H1 (cell line): ENCODE measurements around the gene ANAPC16. TPM values are rescaled to one million over a fixed set of nuclear protein-coding genes. Genes with fewer than 3 reads are reported as not detected.

Experiments
- CTCF ChIA-PET: fragments of 300-600 bp; sonication (Branson Sonifier 250); formaldehyde crosslinking; loops from one replicate; lab custom pipeline; 2021; ENCODE audit not compliant: partially characterized antibody; lab: Charles Lee
- POLR2A ChIA-PET: fragments of 300-600 bp; sonication (Branson Sonifier 250); formaldehyde crosslinking; loops from one replicate; lab custom pipeline; 2021; ENCODE audit warnings: inconsistent platforms; ENCODE audit not compliant: partially characterized antibody; lab: Charles Lee
- DNase-seq, 2 experiments: peaks; one replicate each; pipeline versions ENCODE4 v3.0.0 to v3.0.0-alpha.2; 2010 to 2022; ENCODE audit warnings: low spot score in 2 of 2, low read depth in 1 of 2, mixed read lengths in 1 of 2
- FAIRE-seq: peaks from 2 replicates; lab custom pipeline; 2011; peaks lifted over from hg19 to GRCh38; lab: Jason Lieb, UNC
- H2AFZ ChIP-seq: 2 replicates; pipeline ENCODE4 v1.8.1; 2012; ENCODE audit warnings: low read length, inconsistent platforms
- H2AK5ac ChIP-seq: 2 replicates; pipeline ENCODE4 v1.6.1; 2013; ENCODE audit warnings: low read depth, low read length
- H2BK120ac ChIP-seq: replicated peaks from 2 replicates; pipeline ENCODE3; 2013; ENCODE audit warnings: low read depth, low read length, inconsistent platforms
- H2BK12ac ChIP-seq: 2 replicates; pipeline ENCODE4 v1.6.1; 2013; ENCODE audit warnings: low read depth, low read length
- H2BK15ac ChIP-seq: 2 replicates; pipeline ENCODE4 v1.6.1; 2013; ENCODE audit warnings: low read length
- H2BK20ac ChIP-seq: 2 replicates; pipeline ENCODE4 v1.6.1; 2013; ENCODE audit warnings: low read length
- H2BK5ac ChIP-seq: 2 replicates; pipeline ENCODE4 v1.6.1; 2013; ENCODE audit warnings: low read depth, low read length
- H3K14ac ChIP-seq: 2 replicates; pipeline ENCODE4 v1.6.1; 2013; ENCODE audit warnings: inconsistent platforms; ENCODE audit not compliant: insufficient read length
- H3K18ac ChIP-seq: 2 replicates; pipeline ENCODE4 v1.6.1; 2013; ENCODE audit warnings: low read length; ENCODE audit errors: extremely low read depth
- H3K23ac ChIP-seq: 2 replicates; pipeline ENCODE4 v1.6.1; 2013; ENCODE audit warnings: inconsistent platforms; ENCODE audit not compliant: insufficient read length
- H3K23me2 ChIP-seq: 2 replicates; pipeline ENCODE4 v1.6.1; 2013; ENCODE audit warnings: low read depth, low read length
- H3K27ac ChIP-seq: 2 replicates; pipeline ENCODE4 v1.6.1; 2011; ENCODE audit warnings: low read depth, low read length, inconsistent platforms
- H3K27me3 ChIP-seq, 4 experiments: replicated peaks in 1 of 4; 1 replicate in 1 of 4; 2 replicates in 3 of 4; pipeline versions ENCODE4 v1.6.1 to v1.8.1; 2011 to 2013; ENCODE audit warnings: low read length in 3 of 4, mild to moderate bottlenecking in 3 of 4, inconsistent platforms in 2 of 4, mixed read lengths in 2 of 4, moderate library complexity in 1 of 4; ENCODE audit not compliant: control insufficient read depth in 3 of 4, insufficient read depth in 3 of 4; ENCODE audit errors: extremely low read depth in 1 of 4
- H3K36me3 ChIP-seq, 4 experiments: 2 replicates each; pipeline versions ENCODE4 v1.6.1 to v1.8.1; 2011 to 2013; ENCODE audit warnings: mild to moderate bottlenecking in 4 of 4, low read length in 3 of 4, moderate library complexity in 2 of 4, control low read depth in 1 of 4, inconsistent platforms in 1 of 4; ENCODE audit not compliant: insufficient read depth in 4 of 4, control insufficient read depth in 2 of 4
- H3K4ac ChIP-seq: replicated peaks from 2 replicates; pipeline ENCODE3; 2013; ENCODE audit warnings: low read length, low read depth, mixed read lengths, inconsistent platforms; ENCODE audit not compliant: insufficient read length
- H3K4me1 ChIP-seq, 4 experiments: replicated peaks in 1 of 4; 1 replicate in 1 of 4; 2 replicates in 3 of 4; pipeline versions ENCODE4 v1.6.1 to v1.8.1; 2011 to 2013; ENCODE audit warnings: low read length in 3 of 4, inconsistent platforms in 2 of 4, mixed read lengths in 1 of 4; ENCODE audit not compliant: insufficient read depth in 4 of 4, control insufficient read depth in 3 of 4
- H3K4me2 ChIP-seq, 2 experiments: 2 replicates each; pipeline versions ENCODE4 v1.6.1 to v1.8.1; 2011 to 2013; ENCODE audit warnings: low read depth in 2 of 2, low read length in 2 of 2, control low read depth in 1 of 2, inconsistent platforms in 1 of 2, mild to moderate bottlenecking in 1 of 2; ENCODE audit not compliant: insufficient read depth in 1 of 2
- H3K4me3 ChIP-seq, 4 experiments: fragments of 200-600, 300-600 bp in 1 of 4; sonication (generic), shearing (Covaris generic), sonication (Bioruptor Twin) in 1 of 4; 2 replicates each; pipeline versions ENCODE4 v1.5.1 to v1.8.1; 2011 to 2016; ENCODE audit warnings: low read length in 4 of 4, low read depth in 3 of 4, control low read depth in 2 of 4, inconsistent platforms in 2 of 4, mild to moderate bottlenecking in 2 of 4, mixed read lengths in 1 of 4, moderate library complexity in 1 of 4; ENCODE audit not compliant: insufficient read depth in 2 of 4; ENCODE audit errors: extremely low read depth in 1 of 4
- H3K56ac ChIP-seq: replicated peaks from 2 replicates; pipeline ENCODE3; 2013; ENCODE audit warnings: low read depth, mild to moderate bottlenecking, mixed read lengths, low read length, inconsistent platforms; ENCODE audit not compliant: insufficient read length
- H3K79me1 ChIP-seq: 2 replicates; pipeline ENCODE4 v1.6.1; 2013; ENCODE audit warnings: low read depth, low read length, control low read depth
- H3K79me2 ChIP-seq, 2 experiments: 2 replicates each; pipeline versions ENCODE4 v1.6.1 to v1.8.1; 2012 to 2013; ENCODE audit warnings: low read length in 2 of 2, mild to moderate bottlenecking in 2 of 2, inconsistent platforms in 1 of 2; ENCODE audit not compliant: insufficient read depth in 2 of 2, control insufficient read depth in 1 of 2
- H3K9ac ChIP-seq, 4 experiments: replicated peaks in 1 of 4; 1 replicate in 1 of 4; 2 replicates in 3 of 4; pipeline versions ENCODE4 v1.6.1 to v1.8.1; 2011 to 2013; ENCODE audit warnings: low read depth in 3 of 4, low read length in 3 of 4, control low read depth in 2 of 4, mild to moderate bottlenecking in 2 of 4, moderate library complexity in 2 of 4, inconsistent platforms in 1 of 4; ENCODE audit errors: extremely low read depth in 1 of 4
- H3K9me3 ChIP-seq, 2 experiments: 2 replicates each; pipeline versions ENCODE4 v1.6.1 to v1.8.1; 2012 to 2013; ENCODE audit warnings: mild to moderate bottlenecking in 2 of 2, moderate library complexity in 2 of 2, control low read depth in 1 of 2, inconsistent platforms in 1 of 2, low read depth in 1 of 2, low read length in 1 of 2, mixed read lengths in 1 of 2; ENCODE audit not compliant: insufficient read depth in 2 of 2
- H4K20me1 ChIP-seq, 2 experiments: replicated peaks in 1 of 2; 2 replicates each; pipeline versions ENCODE3 to v1.8.1; 2011 to 2013; ENCODE audit warnings: inconsistent platforms in 2 of 2, low read length in 2 of 2, mild to moderate bottlenecking in 1 of 2; ENCODE audit not compliant: insufficient read depth in 2 of 2, control insufficient read depth in 1 of 2
- H4K5ac ChIP-seq: 2 replicates; pipeline ENCODE4 v1.6.1; 2013; ENCODE audit warnings: low read length, low read depth, mixed read lengths, inconsistent platforms; ENCODE audit not compliant: insufficient read length
- H4K8ac ChIP-seq: 2 replicates; pipeline ENCODE4 v1.8.0; 2013; ENCODE audit warnings: mild to moderate bottlenecking, moderate library complexity, low read length, inconsistent platforms; ENCODE audit not compliant: insufficient read depth; ENCODE audit errors: extremely low read depth
- H4K91ac ChIP-seq: replicated peaks from 2 replicates; pipeline ENCODE3; 2013; ENCODE audit warnings: low read length, mixed read lengths, inconsistent platforms; ENCODE audit not compliant: insufficient read length
- ATF2 ChIP-seq: IDR thresholded peaks from 2 replicates; pipeline ENCODE4 v1.6.1; 2012; ENCODE audit warnings: low read length, inconsistent platforms
- CBX5 ChIP-seq: fragments of 300-800, 300-1000 bp; sonication (generic); IDR thresholded peaks from 2 replicates; pipeline ENCODE4 v1.7.1; 2016; ENCODE audit warnings: antibody characterized with exemption, low read length, low read depth
- CHD1 ChIP-seq: IDR thresholded peaks from 2 replicates; pipeline ENCODE4 v1.6.1; 2012; ENCODE audit warnings: low read depth, low read length, improper control_type of control experiment
- CTBP2 ChIP-seq: IDR thresholded peaks from 2 replicates; pipeline ENCODE4 v1.7.0; 2011; ENCODE audit warnings: borderline replicate concordance, mild to moderate bottlenecking, moderate library complexity, mixed read lengths, low read length; ENCODE audit not compliant: insufficient read depth, insufficient read length
- JUN ChIP-seq: IDR thresholded peaks from 2 replicates; pipeline ENCODE4 v1.6.1; 2011; ENCODE audit warnings: low read depth, mild to moderate bottlenecking, improper control_type of control experiment, low read length
- NANOG ChIP-seq: IDR thresholded peaks from 2 replicates; pipeline ENCODE4 v1.6.1; 2011; ENCODE audit warnings: low read length, low read depth, mild to moderate bottlenecking, inconsistent platforms; ENCODE audit not compliant: insufficient read depth, poor library complexity, severe bottlenecking
- RFX5 ChIP-seq: IDR thresholded peaks from 2 replicates; pipeline ENCODE4 v1.6.1; 2011; ENCODE audit warnings: low read depth, low read length, improper control_type of control experiment, borderline replicate concordance
- RNF2 ChIP-seq: fragments of 200-900, 300-1000 bp; sonication (generic); IDR thresholded peaks from 2 replicates; pipeline ENCODE4 v1.7.1; 2016; ENCODE audit warnings: borderline replicate concordance, low read depth, mild to moderate bottlenecking, antibody characterized with exemption, low read length; ENCODE audit not compliant: poor library complexity, severe bottlenecking; ENCODE audit errors: missing control alignments
- RXRA ChIP-seq: IDR thresholded peaks from 2 replicates; pipeline ENCODE4 v1.6.1; 2011; ENCODE audit warnings: low read depth, mild to moderate bottlenecking, low read length, moderate library complexity; ENCODE audit not compliant: insufficient read depth
- SIRT6 ChIP-seq: IDR thresholded peaks from one replicate; pipeline ENCODE4 v1.7.1; 2012; ENCODE audit warnings: low read length, inconsistent platforms
- SIX5 ChIP-seq: IDR thresholded peaks from 2 replicates; pipeline ENCODE4 v1.6.1; 2011; ENCODE audit warnings: mild to moderate bottlenecking, low read depth, low read length
- TCF12 ChIP-seq: IDR thresholded peaks from 2 replicates; pipeline ENCODE4 v1.6.1; 2011; ENCODE audit warnings: low read depth, mild to moderate bottlenecking, low read length
- WGBS, 2 experiments: shearing (Covaris generic) in 1 of 2; methylation state at CpG; one replicate each; pipeline versions ENCODE4 v1.1.6 to v1.1.7; 2013 to 2015; ENCODE audit warnings: low lambda C conversion rate in 2 of 2, mixed read lengths in 2 of 2, inconsistent platforms in 1 of 2, low coverage in 1 of 2, missing lambda C conversion rate in 1 of 2; ENCODE audit not compliant: insufficient replicate concordance in 2 of 2, insufficient coverage in 1 of 2, insufficient read length in 1 of 2; ENCODE audit errors: extremely low coverage in 1 of 2, missing lambda C conversion rate in 1 of 2; 5-methylcytosine and 5-hydroxymethylcytosine counted together
- polyA plus RNA-seq, 7 experiments: library from polyadenylated mRNA; depleted of rRNA in 3 of 7; stranded (reverse) in 5 of 7; unstranded in 2 of 7; fragments of >200 nt in 5 of 7; fragments of 200-250 nt in 2 of 7; gene quantifications; 1 replicate in 5 of 7; 2 replicates in 1 of 7; 4 replicates in 1 of 7; pipeline versions ENCODE4 v1.2.1 to v1.2.3, GENCODE V29; 2011 to 2013; ENCODE audit warnings: missing spikeins in 2 of 7, mixed read lengths in 2 of 7
- total RNA-seq: library from RNA; stranded (reverse); fragmentation: NEBNext Ultra II Directional; extraction: Animal tissue kit (Norgen Biotek cat#: 25700); gene quantifications from 2 replicates; pipeline ENCODE4 v1.2.1, GENCODE V29; 2021

ANAPC16 gene
- total and polyA plus RNA-seq, 2 of the 8 experiments (the other 6 are each of a cell fraction or from before 2014, with no cell fraction given), result 53.1 to 57.4 TPM

- H3K9ac ChIP-seq, result no peak overlapping the region
- H2BK20ac ChIP-seq, result no peak overlapping the region
- no peaks in the 10 kb centered on the region for H3K4me1 ChIP-seq
- H3K23me2 ChIP-seq, result no peaks in the 10 kb centered on the region
- no peak overlapping the region for H3K18ac ChIP-seq
- no peak overlapping the region for H3K56ac ChIP-seq
- no peak overlapping the region for H2BK120ac ChIP-seq
- H3K4me2 ChIP-seq, result no peak overlapping the region
- no peaks in the 10 kb centered on the region for H3K79me2 ChIP-seq
- no peak overlapping the region for H2AK5ac ChIP-seq
- H3K23ac ChIP-seq, result no peak overlapping the region
- no peaks in the 10 kb centered on the region for H3K36me3 ChIP-seq
- H3K27ac ChIP-seq, result no peak overlapping the region
- H4K20me1 ChIP-seq, result no peaks in the 10 kb centered on the region
- H3K14ac ChIP-seq, result no peak overlapping the region
- H2AFZ ChIP-seq, result no peak overlapping the region
- H4K91ac ChIP-seq, result no peak overlapping the region
- ChIA-PET POLR2A (no interaction called here), CTCF (interaction anchor here (0.6 to 1.4 kb wide), 3 partner anchors 44 to 974 kb away, joined by 3 read pairs; no protein-coding TSS in a partner anchor)
- no peak overlapping the region for H2BK15ac ChIP-seq
- no peaks in the 10 kb centered on the region for H3K79me1 ChIP-seq
- no peak overlapping the region for H4K8ac ChIP-seq
- 94% methylated on average over 6 of the region's 7 CpGs; no CpG with 5 or more reads in 1 of the 2 experiments for WGBS, 2 experiments
- no peak overlapping the region for H4K5ac ChIP-seq
- no peak for FAIRE-seq
- H2BK12ac ChIP-seq, result no peak overlapping the region
- no peak overlapping the region for H3K4ac ChIP-seq
- H2BK5ac ChIP-seq, result no peak overlapping the region
- no peak for DNase-seq
- H3K27me3 ChIP-seq, result no peaks in the 10 kb centered on the region
- no peaks in the 10 kb centered on the region for H3K9me3 ChIP-seq
- H3K4me3 ChIP-seq, result no peak overlapping the region
- TF ChIP-seq CTBP2 (no peak), RXRA (no peak), JUN (no peak), ATF2 (no peak), RNF2 (no peak), SIRT6 (no peak), RFX5 (no peak), CHD1 (no peak), TCF12 (no peak), NANOG (no peak), CBX5 (no peak), SIX5 (no peak)
These were observed 44.6 kb upstream of the ANAPC16 start for GRCh38 chr10:72171175-72171630.
